Mucosa of stomach (tissue), 1 donor: ENCODE results near the gene CCPG1.
"Not testable (repeated sequence)": the region's sequence is repeated elsewhere in the genome, so short reads cannot be mapped to it uniquely, and the experiment has no call there.

Source experiments
- H3K27me3 ChIP-seq: one replicate; pipeline ENCODE4 v1.7.0; 2013; ENCODE audit warnings: mild to moderate bottlenecking, low read length; ENCODE audit not compliant: control insufficient read depth, insufficient read depth
- H3K36me3 ChIP-seq: one replicate; pipeline ENCODE4 v1.7.0; 2013; ENCODE audit warnings: low read length; ENCODE audit not compliant: control insufficient read depth, insufficient read depth
- H3K4me1 ChIP-seq: one replicate; pipeline ENCODE4 v1.7.0; 2013; ENCODE audit warnings: mild to moderate bottlenecking, low read length; ENCODE audit not compliant: control insufficient read depth, insufficient read depth
- H3K4me3 ChIP-seq: one replicate; pipeline ENCODE4 v1.7.0; 2013; ENCODE audit warnings: low read length
- H3K9ac ChIP-seq: one replicate; pipeline ENCODE4 v1.7.0; 2013; ENCODE audit warnings: mild to moderate bottlenecking, low read length, moderate library complexity
- H3K9me3 ChIP-seq: one replicate; pipeline ENCODE4 v1.7.0; 2013; ENCODE audit warnings: mild to moderate bottlenecking, low read length, moderate library complexity; ENCODE audit not compliant: control insufficient read depth
- donor health status: Pancreatic carcinoma.

Gene CCPG1

DNA sequence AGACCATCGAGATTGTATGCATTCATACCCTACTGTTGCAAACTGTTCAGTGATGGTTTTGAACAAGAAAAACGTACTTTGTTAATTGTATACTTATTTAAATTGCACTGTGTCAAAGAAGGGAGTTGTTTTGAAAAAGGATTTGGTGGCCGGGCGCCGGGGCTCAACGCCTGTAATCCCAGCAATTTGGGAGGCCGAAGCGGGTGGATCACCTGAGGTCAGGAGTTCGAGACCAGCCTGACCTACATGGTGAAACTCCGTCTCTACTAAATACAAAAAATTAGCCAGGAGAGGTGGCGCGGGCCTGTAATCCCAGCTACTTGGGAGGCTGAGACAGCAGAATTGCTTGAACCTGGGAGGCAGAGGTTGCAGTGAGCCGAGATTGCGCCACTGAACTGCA is 817 bp upstream of the CCPG1 start:
- Histone ChIP-seq H3K9ac (peak overlapping the region; percentile 84), H3K4me3 (peak overlapping the region; percentile 61)
- not testable (repeated sequence) for H3K4me1 ChIP-seq, H3K9me3 ChIP-seq, H3K36me3 ChIP-seq, H3K27me3 ChIP-seq

DNA sequence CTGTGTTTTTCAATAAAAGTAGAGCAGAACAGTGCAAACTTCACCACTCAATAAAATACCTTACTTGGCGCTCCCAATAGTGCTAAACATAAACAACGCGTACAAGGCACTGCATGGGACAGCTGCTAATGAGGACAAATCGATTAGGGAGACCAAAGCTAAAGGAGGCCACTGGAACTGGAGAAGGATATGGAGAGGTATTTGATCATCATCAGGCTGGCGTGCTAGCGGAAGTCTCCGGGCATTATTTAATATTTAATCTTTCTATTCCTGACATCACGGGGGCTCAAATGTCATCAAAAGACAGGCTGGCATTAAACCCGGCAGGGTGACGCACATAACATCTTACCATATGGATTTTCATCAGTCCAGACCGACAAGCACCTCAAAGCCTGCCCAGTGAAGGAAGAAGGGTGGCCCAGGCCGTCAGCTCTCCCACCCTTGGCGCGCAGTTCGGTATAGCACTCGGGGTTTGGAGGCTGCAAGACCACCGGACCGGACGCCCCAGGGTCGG is 604 bp downstream of the CCPG1 start:
- Histone ChIP-seq H3K9me3 (no peaks in the 10 kb centered on the region), H3K27me3 (no peaks in the 10 kb centered on the region), H3K4me1 (peaks cover 13% of the 10 kb centered on the region), H3K4me3 (peak overlapping the region; percentile 21), H3K9ac (peak overlapping the region; percentile 84), H3K36me3 (no peaks in the 10 kb centered on the region)

DNA sequence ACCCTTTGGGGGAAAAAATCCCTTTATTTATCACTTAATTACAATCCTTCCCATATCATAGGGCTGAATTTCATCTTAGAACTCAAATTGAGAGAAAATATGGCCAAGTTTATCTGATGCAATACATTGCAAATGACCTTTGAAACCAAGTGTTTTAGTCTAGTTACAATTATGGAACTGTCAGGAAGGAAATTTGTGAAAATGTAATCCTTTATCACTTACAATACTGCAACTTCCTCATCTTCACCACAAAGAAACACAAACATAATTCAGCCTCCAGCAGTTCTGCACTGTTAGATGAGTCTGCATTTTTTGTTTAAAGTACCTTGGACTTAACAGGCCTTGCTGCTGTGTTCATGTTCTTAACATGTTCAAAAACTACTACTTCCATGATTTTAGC is 4.6 kb downstream of the CCPG1 start:
- peaks cover 13% of the 10 kb centered on the region for H3K4me1 ChIP-seq
- no peaks in the 10 kb centered on the region for H3K9me3 ChIP-seq
- H3K27me3 ChIP-seq: no peaks in the 10 kb centered on the region
- H3K9ac ChIP-seq: no peak overlapping the region
- H3K4me3 ChIP-seq: no peak overlapping the region
- H3K36me3 ChIP-seq: no peaks in the 10 kb centered on the region

DNA sequence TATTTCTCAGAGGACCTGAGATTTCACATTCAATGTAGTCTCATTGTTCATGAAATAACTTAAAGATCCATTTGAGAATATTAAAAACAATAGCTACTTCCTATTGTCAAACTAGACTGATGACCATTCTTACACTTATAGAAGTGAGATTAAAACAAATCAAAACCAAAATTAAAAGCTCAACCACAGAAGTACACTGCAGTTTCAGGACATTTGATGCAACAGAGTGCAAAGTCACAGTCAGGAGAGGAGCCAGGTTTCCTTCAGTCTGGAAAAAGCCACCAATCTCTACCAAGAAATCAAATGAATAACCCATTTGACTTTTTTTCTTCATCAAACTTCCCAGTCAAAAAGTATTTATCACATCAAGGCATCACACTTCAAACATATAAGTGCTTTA is 5.5 kb downstream of the CCPG1 start:
- H3K4me1 ChIP-seq: peaks cover 13% of the 10 kb centered on the region

DNA sequence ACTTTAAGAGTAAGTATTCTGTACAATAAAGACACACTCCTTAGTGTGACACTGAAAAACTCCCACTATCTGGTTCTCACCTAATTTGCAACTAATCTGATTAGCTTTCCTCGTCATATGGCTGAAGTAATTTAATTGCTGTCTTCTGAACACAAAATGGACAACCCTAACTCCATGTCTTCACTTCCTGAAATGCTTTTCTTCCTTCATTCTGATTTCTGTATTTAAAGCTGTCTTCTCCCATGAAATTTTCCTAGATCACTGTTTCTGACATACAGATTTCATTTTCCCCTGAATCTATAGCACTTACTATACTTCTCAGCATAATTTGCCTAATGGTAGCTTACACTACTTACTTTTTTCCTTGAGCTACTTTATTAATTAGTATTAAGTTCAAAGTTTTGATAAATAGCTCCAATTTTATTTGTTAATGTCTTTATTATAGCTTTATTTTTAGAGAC is 6.3 kb downstream of the CCPG1 start:
- H3K36me3 ChIP-seq: no peaks in the 10 kb centered on the region
- H3K9ac ChIP-seq: no peak overlapping the region
- H3K4me1 ChIP-seq: peaks cover 13% of the 10 kb centered on the region
- H3K27me3 ChIP-seq: no peaks in the 10 kb centered on the region
- no peak overlapping the region for H3K4me3 ChIP-seq
- no peaks in the 10 kb centered on the region for H3K9me3 ChIP-seq

More for the DNA sequence above, 5.5 kb downstream of the CCPG1 start:
- Histone ChIP-seq H3K9me3 (no peaks in the 10 kb centered on the region), H3K36me3 (no peaks in the 10 kb centered on the region), H3K27me3 (no peaks in the 10 kb centered on the region), H3K9ac (no peak overlapping the region), H3K4me3 (no peak overlapping the region)

DNA sequence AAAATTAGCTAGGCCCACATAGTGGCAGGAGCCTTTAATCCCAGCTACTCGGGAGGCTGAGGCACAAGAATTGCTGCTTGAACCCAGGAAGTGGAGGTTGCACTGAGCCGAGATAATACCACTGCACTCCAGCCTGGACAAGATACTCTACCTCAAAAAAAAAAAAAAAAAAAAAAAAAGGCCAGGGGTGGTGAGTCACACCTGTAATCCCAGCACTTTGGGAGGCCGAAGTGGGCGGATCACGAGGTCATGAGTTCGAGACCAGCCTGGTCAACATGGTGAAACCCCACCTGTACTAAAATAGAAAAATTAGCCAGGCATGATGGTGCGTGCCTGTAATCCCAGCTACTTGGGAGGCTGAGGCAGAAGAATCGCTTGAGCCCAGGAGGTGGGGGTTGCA is 8.1 kb downstream of the CCPG1 start:
- peaks cover 13% of the 10 kb centered on the region for H3K4me1 ChIP-seq
- not testable (repeated sequence) for H3K36me3 ChIP-seq, H3K9ac ChIP-seq

DNA sequence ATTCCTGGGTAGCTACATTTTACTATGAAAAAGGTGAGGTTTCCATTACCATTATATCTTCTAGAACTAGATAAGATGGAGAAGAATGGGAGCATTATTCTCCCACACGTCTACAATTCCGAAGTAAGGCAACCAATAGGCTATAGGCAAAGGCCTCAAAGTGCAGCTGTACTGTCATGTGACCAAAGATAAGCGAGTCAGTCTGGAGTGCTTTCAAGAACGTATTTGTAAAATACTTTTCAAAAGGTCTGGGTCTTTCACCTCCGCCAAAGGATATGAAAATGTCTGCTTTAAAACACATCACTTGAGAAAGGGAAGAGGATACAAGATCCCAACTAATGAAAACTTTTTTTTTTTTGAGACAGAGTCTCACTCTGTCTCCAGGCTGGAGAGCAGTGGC is 9.9 kb downstream of the CCPG1 start:
- Histone ChIP-seq H3K9me3 (no peaks in the 10 kb centered on the region), H3K36me3 (no peaks in the 10 kb centered on the region), H3K4me1 (peaks cover 3% of the 10 kb centered on the region), H3K9ac (no peak overlapping the region), H3K4me3 (no peak overlapping the region), H3K27me3 (no peaks in the 10 kb centered on the region)

More for the DNA sequence above, 8.1 kb downstream of the CCPG1 start:
- not testable (repeated sequence) for H3K27me3 ChIP-seq, H3K4me3 ChIP-seq, H3K9me3 ChIP-seq

DNA sequence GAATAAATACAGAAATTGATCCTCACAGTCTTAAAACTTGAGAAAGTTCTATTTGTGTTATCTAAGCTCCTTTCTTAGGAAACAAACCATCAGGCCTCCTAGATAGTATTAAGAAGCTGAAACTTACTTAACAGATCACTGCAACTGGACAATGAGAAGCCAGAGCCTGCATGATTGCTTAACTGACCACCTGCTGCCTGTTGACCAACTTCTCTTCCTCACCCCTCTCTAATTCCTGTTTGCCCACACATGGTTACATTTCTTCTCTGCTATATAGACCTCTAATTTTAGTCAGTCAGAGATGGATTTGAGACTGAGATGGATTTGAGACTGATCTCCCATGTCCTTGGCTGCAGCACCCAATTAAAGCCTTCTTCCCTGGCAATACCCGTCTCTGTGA is 13.5 kb downstream of the CCPG1 start:
- H3K4me3 ChIP-seq: no peak overlapping the region

DNA sequence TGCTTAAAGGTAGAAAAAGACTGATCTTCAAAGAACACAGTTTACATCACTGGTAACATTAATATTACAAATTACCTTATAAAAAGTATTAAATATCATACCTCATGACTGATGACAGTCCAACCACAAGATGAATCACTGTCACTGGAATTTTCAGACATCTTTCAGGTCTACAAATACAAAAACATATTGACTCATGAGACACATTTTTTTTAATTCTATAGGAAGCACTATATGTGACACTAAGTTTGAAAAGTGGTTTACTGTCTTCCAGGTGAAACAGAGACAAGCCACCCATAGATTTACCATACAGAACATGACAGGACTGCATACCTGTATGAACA is 18.9 kb downstream of the CCPG1 start:
- H3K9ac ChIP-seq: no peak overlapping the region
- H3K4me3 ChIP-seq: no peak overlapping the region
- H3K36me3 ChIP-seq: no peaks in the 10 kb centered on the region
- no peaks in the 10 kb centered on the region for H3K27me3 ChIP-seq
- no peaks in the 10 kb centered on the region for H3K4me1 ChIP-seq
- H3K9me3 ChIP-seq: no peaks in the 10 kb centered on the region

More for the DNA sequence above, 13.5 kb downstream of the CCPG1 start:
- Histone ChIP-seq H3K9ac (no peak overlapping the region), H3K4me1 (no peaks in the 10 kb centered on the region), H3K36me3 (no peaks in the 10 kb centered on the region), H3K27me3 (no peaks in the 10 kb centered on the region), H3K9me3 (no peaks in the 10 kb centered on the region)

DNA sequence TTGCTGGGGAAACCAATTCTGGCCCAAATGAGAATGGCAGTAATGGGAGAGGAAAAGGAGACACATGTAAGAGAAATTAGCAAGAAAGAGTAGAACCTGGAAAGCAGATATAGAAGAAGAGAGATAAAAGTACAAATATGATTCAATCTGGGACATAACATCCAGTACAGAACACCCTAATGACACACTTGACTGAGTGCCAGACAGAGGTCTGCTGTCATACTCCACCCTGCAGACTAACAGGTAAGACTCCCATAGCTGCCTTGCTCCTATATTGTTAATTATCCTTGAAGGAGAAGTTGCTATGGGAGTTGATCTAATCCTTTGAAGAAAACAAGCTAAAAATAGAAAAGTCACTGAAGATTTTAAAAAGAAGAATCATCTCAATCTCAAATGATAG is 21.1 kb downstream of the CCPG1 start:
- no peaks in the 10 kb centered on the region for H3K9me3 ChIP-seq
- no peaks in the 10 kb centered on the region for H3K4me1 ChIP-seq
- no peaks in the 10 kb centered on the region for H3K36me3 ChIP-seq
- H3K27me3 ChIP-seq: no peaks in the 10 kb centered on the region
- no peak overlapping the region for H3K4me3 ChIP-seq
- H3K9ac ChIP-seq: no peak overlapping the region

DNA sequence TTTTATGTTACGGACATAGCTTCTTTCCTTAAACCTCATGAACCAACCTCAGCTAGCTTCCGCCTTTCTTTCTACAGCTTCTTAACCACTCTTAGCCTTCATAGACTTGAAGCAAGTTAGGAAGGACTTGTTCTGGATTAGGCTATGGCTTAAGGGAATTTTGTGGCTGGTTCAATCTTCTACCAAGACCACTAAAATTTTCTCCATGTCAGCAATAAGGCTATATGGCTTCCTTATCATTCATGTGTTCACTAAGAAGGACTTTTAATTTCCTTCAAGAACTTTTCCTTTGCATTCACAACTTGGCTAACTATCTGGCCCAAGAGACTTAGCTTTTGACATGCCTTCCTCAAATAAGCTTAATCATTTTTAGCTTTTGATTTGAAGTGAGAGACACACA is 24.5 kb downstream of the CCPG1 start:
- no peaks in the 10 kb centered on the region for H3K27me3 ChIP-seq
- H3K9ac ChIP-seq: no peak overlapping the region
- H3K9me3 ChIP-seq: no peaks in the 10 kb centered on the region
- no peak overlapping the region for H3K4me3 ChIP-seq
- no peaks in the 10 kb centered on the region for H3K36me3 ChIP-seq
- H3K4me1 ChIP-seq: no peaks in the 10 kb centered on the region

DNA sequence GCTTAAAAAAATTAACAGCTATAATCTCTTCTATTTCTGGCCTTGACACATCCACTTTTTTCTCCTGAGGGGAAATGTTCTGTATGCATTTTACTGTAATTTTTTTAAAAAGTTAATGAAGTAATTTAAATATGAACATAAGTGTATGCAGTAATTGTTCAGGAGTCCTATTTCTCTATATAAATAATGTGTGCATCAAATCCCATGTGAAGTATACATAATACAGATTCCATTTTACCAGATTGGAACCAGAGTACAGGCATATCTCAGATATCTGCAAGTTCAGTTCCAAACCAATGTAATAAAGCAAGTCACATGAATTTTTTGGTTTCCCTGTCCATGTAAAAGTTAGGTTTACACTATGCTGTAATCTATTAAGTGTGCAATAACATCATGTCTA is 26.6 kb downstream of the CCPG1 start:
- no peak overlapping the region for H3K9ac ChIP-seq
- H3K4me3 ChIP-seq: no peak overlapping the region
- no peaks in the 10 kb centered on the region for H3K4me1 ChIP-seq
- H3K36me3 ChIP-seq: no peaks in the 10 kb centered on the region
- H3K27me3 ChIP-seq: no peaks in the 10 kb centered on the region
- H3K9me3 ChIP-seq: no peaks in the 10 kb centered on the region

DNA sequence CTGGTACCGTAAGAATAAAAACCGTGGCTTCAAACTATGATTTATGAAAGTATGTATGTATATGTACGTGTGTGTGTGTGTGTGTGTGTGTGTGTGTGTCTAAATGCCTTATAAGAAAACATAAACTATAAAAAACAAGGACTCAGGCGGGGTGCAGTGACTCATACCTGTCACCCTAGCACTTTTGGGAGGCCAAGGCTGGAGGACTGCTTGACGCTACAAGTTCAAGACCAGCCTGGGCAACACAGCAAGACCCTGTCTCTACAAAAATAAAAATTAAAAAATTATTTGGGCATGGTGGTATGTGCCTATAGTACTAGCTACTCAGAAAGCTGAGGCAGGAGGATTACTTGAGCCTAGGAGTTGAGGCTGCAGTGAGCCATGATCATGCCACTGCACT is 29.1 kb downstream of the CCPG1 start:
- Histone ChIP-seq H3K9me3 (no peaks in the 10 kb centered on the region), H3K4me3 (no peak overlapping the region), H3K27me3 (no peaks in the 10 kb centered on the region), H3K9ac (no peak overlapping the region), H3K4me1 (no peaks in the 10 kb centered on the region), H3K36me3 (no peaks in the 10 kb centered on the region)
